HG03469 (cell line): Measurements from ENCODE around the gene NFIA.

Source experiments
- ATAC-seq: cut with Tn5 transposase; IDR thresholded peaks from one replicate; pipeline ENCODE4 v1.9.1; 2021; ENCODE audit warnings: mild to moderate bottlenecking, moderate library complexity, moderate number of reproducible peaks; ENCODE audit not compliant: unreplicated experiment

The NFIA gene

GRCh38 chr1:61143821-61144424, 61.6 kb downstream of the NFIA start:
- ATAC-seq, result no peak

DNA sequence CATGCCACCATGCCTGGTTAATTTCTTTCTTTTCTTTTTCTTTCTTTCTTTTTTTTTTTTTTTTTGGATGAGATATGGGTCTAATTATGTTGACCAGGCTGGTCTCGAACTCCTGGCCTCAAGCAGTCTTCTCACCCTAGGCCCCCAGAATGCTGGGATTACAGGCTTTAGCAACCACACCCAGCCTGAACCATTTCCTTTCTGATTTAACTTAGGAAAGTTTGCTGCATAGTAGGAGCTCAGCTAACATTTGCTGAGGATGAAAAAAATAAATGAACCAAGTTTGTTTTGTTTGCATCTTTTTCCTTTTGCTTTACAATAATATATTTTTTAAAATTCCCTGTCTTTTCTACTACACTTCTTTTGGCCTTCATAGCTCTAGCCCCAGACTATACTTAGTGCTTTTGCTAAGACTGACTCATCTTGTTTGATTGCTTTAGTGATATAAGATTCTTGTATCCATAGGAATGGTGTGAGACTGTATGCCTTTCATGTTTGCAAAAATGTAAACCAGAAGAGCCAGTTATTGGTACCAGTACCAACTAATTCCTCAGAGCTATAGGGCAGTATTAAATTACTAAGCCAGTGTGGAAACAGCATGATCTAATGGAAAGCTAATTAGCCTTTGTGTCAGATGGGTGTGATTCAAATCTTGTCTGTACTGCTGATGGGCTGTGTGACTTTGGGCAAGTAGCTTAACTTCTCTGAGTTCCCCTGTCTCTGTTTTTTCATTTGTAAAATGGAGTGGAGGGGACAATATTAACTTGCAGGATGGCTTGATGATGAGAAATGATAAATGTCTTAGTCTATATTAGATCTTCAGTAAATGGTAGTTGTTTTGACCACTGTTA, 66.9 kb downstream of the NFIA start:
- ATAC-seq, result no peak

DNA sequence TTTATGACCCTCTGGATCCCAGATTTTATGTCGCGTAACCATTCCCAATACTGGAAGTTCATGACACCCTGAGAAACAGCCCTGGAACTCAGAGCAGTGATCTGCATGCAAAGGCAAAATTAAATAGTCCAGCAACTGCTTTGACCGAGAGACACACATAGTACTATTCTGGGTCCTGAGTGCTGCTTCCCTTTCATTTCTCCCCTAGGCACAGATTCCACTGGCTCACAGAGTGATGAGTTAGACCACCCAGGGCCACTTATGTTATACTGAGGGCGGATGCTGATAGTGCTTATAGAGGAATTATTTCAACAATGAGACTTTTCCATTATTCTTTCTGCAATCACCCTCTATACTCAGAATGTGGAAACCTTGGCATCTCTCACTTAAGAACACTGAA, 69.2 kb downstream of the NFIA start:
- no peak for ATAC-seq

GRCh38 chr1:61152066-61152465, 69.7 kb downstream of the NFIA start:
- no peak for ATAC-seq

GRCh38 chr1:61152469-61153105, 70.2 kb downstream of the NFIA start:
- no peak for ATAC-seq

GRCh38 chr1:61156576-61157467, 74.5 kb downstream of the NFIA start:
- ATAC-seq, result no peak

DNA sequence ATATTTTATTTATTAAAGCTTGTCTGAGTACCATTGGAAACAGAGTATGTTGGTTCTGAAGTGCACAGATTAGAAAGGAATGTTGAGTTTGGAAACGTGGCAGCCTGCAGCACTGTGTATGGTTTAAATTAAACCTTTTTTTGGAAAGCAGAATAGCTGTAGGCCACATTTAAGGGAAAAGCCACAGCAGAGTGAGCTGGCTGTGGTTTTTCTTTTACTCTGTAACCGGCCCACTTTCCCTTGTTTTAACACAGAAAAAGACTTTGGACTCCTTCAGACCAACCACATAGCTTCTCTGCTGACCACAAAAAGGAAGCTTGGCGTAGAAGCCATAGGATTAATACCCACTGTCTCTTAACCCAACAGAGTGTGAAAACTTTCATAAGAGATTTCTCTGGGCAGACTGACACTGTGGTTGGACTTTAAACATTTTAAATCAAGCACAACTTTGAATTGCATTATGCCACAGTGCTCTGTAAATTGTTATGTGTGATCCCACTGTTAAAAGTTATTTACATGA, 75.2 kb downstream of the NFIA start:
- ATAC-seq, result no peak

GRCh38 chr1:61158591-61158990, 76.2 kb downstream of the NFIA start:
- no peak for ATAC-seq

DNA sequence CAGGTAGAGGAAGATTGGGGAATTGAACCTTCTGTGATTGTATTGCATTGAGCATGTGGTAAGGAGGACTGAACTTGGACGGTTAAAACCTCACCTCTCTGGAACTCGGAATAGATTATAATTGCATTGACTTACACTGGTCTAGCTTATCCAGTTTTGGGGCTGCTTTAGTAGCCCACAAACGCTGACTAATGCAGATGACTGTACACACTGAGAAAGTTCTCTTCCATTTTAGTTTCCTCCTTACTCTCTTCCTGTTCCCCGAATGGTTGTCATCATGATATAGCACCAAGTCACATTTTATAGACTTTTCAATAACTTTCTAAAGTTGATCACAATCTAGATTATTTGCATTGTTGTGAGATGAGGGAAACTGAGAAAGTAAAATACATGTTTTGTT, 78.2 kb downstream of the NFIA start:
- ATAC-seq, result no peak

- ATAC-seq, result no peak
Observed at GRCh38 chr1:61162520-61163258, 80.3 kb downstream of the NFIA start.

- ATAC-seq, result no peak
Observed at GRCh38 chr1:61163355-61163754, 81.0 kb downstream of the NFIA start.

GRCh38 chr1:61165402-61165801, 83.0 kb downstream of the NFIA start:
- no peak for ATAC-seq

- ATAC-seq, result no peak
Observed at GRCh38 chr1:61167309-61167708, 84.9 kb downstream of the NFIA start.

GRCh38 chr1:61169045-61169444, 86.7 kb downstream of the NFIA start:
- no peak for ATAC-seq

DNA sequence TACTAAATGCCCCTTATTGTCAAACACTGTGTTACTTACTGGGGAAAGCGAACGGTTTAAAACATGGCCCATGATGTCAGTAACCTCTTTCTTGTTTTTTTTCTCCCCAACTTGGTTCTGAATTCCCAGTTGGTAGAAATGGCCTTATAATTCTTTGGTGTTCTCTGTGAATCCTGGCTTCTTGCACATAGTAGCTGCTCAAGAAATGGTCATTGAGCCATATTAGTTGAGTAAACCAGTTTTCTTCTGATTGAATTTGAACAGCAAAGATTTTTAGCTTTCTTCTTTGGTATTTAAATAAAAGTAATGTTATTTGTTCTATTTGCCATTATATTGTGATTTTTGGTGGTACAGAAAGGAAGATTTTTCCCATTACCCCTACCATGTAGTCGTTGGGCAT, 87.3 kb downstream of the NFIA start:
- ATAC-seq, result no peak

- ATAC-seq, result no peak
Observed at GRCh38 chr1:61170328-61171238, 88.2 kb downstream of the NFIA start.

- no peak for ATAC-seq
Observed at GRCh38 chr1:61171346-61171745, 89.0 kb downstream of the NFIA start.

GRCh38 chr1:61171974-61172373, 89.6 kb downstream of the NFIA start:
- no peak for ATAC-seq

GRCh38 chr1:61173118-61173517, 90.8 kb downstream of the NFIA start:
- ATAC-seq, result no peak
